Astrocyte (in vitro differentiated cells and primary cell): Measurements from ENCODE around the gene TIAM2.

Experiments used
- CTCF ChIP-seq: IDR thresholded peaks from 2 replicates; pipeline ENCODE4 v1.5.1; 2011; ENCODE audit warnings: low read depth, mild to moderate bottlenecking, inconsistent platforms, low read length, moderate library complexity; ENCODE audit not compliant: insufficient read depth
- EZH2 ChIP-seq: IDR thresholded peaks from 2 replicates; pipeline ENCODE4 v1.6.1; 2012; ENCODE audit warnings: mild to moderate bottlenecking, low read length, inconsistent platforms; ENCODE audit not compliant: insufficient read depth

GRCh38 chr6:155207223-155207622, 212.1 kb downstream of the TIAM2 start:
- TF ChIP-seq CTCF (no peak), EZH2 (no peak)
